ENCODE results near the gene RNF112. TPM values are rescaled to one million over a fixed set of nuclear protein-coding genes. Genes with fewer than 3 reads are reported as not detected.

RNF112 gene
- total RNA-seq, 1 experiment from 2014 or later: 2.3 TPM

GRCh38 chr17:19381361-19381740, 29.7 kb upstream of the RNF112 start:
- no peak for DNase-seq
- H3K4me3 ChIP-seq (ENCODE audit: insufficient read depth, low read depth, low read length): no peak overlapping the region
- H3K36me3 ChIP-seq (replicated peaks; ENCODE audit: control insufficient read depth, insufficient read depth, low read length): peaks cover 39% of the 10 kb centered on the region
- no peaks in the 10 kb centered on the region for H3K27me3 ChIP-seq (ENCODE audit: control insufficient read depth, insufficient read depth, low read length)

GRCh38 chr17:19381741-19382444, 29.1 kb upstream of the RNF112 start:
- Histone ChIP-seq H3K27me3 (ENCODE audit: control insufficient read depth, insufficient read depth, low read length) (no peaks in the 10 kb centered on the region), H3K36me3 (replicated peaks; ENCODE audit: control insufficient read depth, insufficient read depth, low read length) (peaks cover 39% of the 10 kb centered on the region), H3K4me3 (ENCODE audit: insufficient read depth, low read depth, low read length) (no peak overlapping the region)
- no peak for DNase-seq

- no peak for DNase-seq
- Histone ChIP-seq H3K4me3 (ENCODE audit: insufficient read depth, low read depth, low read length) (no peak overlapping the region), H3K27me3 (ENCODE audit: control insufficient read depth, insufficient read depth, low read length) (no peaks in the 10 kb centered on the region), H3K36me3 (replicated peaks; ENCODE audit: control insufficient read depth, insufficient read depth, low read length) (peaks cover 39% of the 10 kb centered on the region)
Observed at GRCh38 chr17:19382531-19383444, 28.2 kb upstream of the RNF112 start.

- peaks cover 39% of the 10 kb centered on the region for H3K36me3 ChIP-seq (replicated peaks; ENCODE audit: control insufficient read depth, insufficient read depth, low read length)
- DNase-seq: no peak
- H3K27me3 ChIP-seq (ENCODE audit: control insufficient read depth, insufficient read depth, low read length): no peaks in the 10 kb centered on the region
- no peak overlapping the region for H3K4me3 ChIP-seq (ENCODE audit: insufficient read depth, low read depth, low read length)
Observed at GRCh38 chr17:19383681-19384470, 27.2 kb upstream of the RNF112 start.

GRCh38 chr17:19384723-19385391, 26.2 kb upstream of the RNF112 start:
- H3K4me3 ChIP-seq (ENCODE audit: insufficient read depth, low read depth, low read length): no peak overlapping the region
- DNase-seq: peak; percentile 63
- H3K36me3 ChIP-seq (replicated peaks; ENCODE audit: control insufficient read depth, insufficient read depth, low read length): peaks cover 35% of the 10 kb centered on the region
- no peaks in the 10 kb centered on the region for H3K27me3 ChIP-seq (ENCODE audit: control insufficient read depth, insufficient read depth, low read length)

- no peaks in the 10 kb centered on the region for H3K27me3 ChIP-seq (ENCODE audit: control insufficient read depth, insufficient read depth, low read length)
- H3K4me3 ChIP-seq (ENCODE audit: insufficient read depth, low read depth, low read length): no peak overlapping the region
- peaks cover 28% of the 10 kb centered on the region for H3K36me3 ChIP-seq (replicated peaks; ENCODE audit: control insufficient read depth, insufficient read depth, low read length)
- DNase-seq: no peak
Observed at GRCh38 chr17:19385521-19385983, 25.5 kb upstream of the RNF112 start.

- DNase-seq: peak; percentile 67
- H3K27me3 ChIP-seq (ENCODE audit: control insufficient read depth, insufficient read depth, low read length): no peaks in the 10 kb centered on the region
- peak overlapping the region; percentile 24 for H3K4me3 ChIP-seq (ENCODE audit: insufficient read depth, low read depth, low read length)
Observed at GRCh38 chr17:19386051-19386929, 24.7 kb upstream of the RNF112 start.

GRCh38 chr17:19386974-19387920, 23.8 kb upstream of the RNF112 start, which contains the start of gene MFAP4:
Gene MFAP4 (minus strand): TSS chr17:19387190. CDS start chr17:19387155, 35 bp downstream.
- Histone ChIP-seq H3K36me3 (replicated peaks; ENCODE audit: control insufficient read depth, insufficient read depth, low read length) (peaks cover 18% of the 10 kb centered on the region), H3K27me3 (ENCODE audit: control insufficient read depth, insufficient read depth, low read length) (no peaks in the 10 kb centered on the region), H3K4me3 (ENCODE audit: insufficient read depth, low read depth, low read length) (peak within 1 kb of the TSS; percentile 24)
- peak; percentile 90 for DNase-seq

More at GRCh38 chr17:19386051-19386929, 24.7 kb upstream of the RNF112 start:
- H3K36me3 ChIP-seq (replicated peaks; ENCODE audit: control insufficient read depth, insufficient read depth, low read length): peaks cover 21% of the 10 kb centered on the region

GRCh38 chr17:19387921-19388521, 23.0 kb upstream of the RNF112 start:
- no peak for DNase-seq
- no peak overlapping the region for H3K4me3 ChIP-seq (ENCODE audit: insufficient read depth, low read depth, low read length)
- H3K27me3 ChIP-seq (ENCODE audit: control insufficient read depth, insufficient read depth, low read length): no peaks in the 10 kb centered on the region
- peaks cover 13% of the 10 kb centered on the region for H3K36me3 ChIP-seq (replicated peaks; ENCODE audit: control insufficient read depth, insufficient read depth, low read length)

- Histone ChIP-seq H3K27me3 (ENCODE audit: control insufficient read depth, insufficient read depth, low read length) (no peaks in the 10 kb centered on the region), H3K36me3 (replicated peaks; ENCODE audit: control insufficient read depth, insufficient read depth, low read length) (peaks cover 5% of the 10 kb centered on the region), H3K4me3 (ENCODE audit: insufficient read depth, low read depth, low read length) (no peak overlapping the region)
- DNase-seq: no peak
Observed at GRCh38 chr17:19388791-19389785, 21.9 kb upstream of the RNF112 start.

GRCh38 chr17:19390951-19391350, 20.1 kb upstream of the RNF112 start:
- no peak overlapping the region for H3K4me3 ChIP-seq (ENCODE audit: insufficient read depth, low read depth, low read length)
- H3K27me3 ChIP-seq (ENCODE audit: control insufficient read depth, insufficient read depth, low read length): no peaks in the 10 kb centered on the region
- no peaks in the 10 kb centered on the region; the same call in 1 of the 2 replicates for H3K36me3 ChIP-seq (replicated peaks; ENCODE audit: control insufficient read depth, insufficient read depth, low read length)
- no peak for DNase-seq
